ENCODE data around the gene CCDC142. TPM values are rescaled to one million over a fixed set of nuclear protein-coding genes. Genes with fewer than 3 reads are reported as not detected.

The CCDC142 gene
- total and polyA plus RNA-seq, 4 donors, result 5.1 to 28.3 (median 10.8) TPM

GRCh38 chr2:74507145-74507925 is 24.5 kb upstream of the CCDC142 start, which contains the start of gene PCGF1 (continued):
- TF ChIP-seq, protein P1, sequence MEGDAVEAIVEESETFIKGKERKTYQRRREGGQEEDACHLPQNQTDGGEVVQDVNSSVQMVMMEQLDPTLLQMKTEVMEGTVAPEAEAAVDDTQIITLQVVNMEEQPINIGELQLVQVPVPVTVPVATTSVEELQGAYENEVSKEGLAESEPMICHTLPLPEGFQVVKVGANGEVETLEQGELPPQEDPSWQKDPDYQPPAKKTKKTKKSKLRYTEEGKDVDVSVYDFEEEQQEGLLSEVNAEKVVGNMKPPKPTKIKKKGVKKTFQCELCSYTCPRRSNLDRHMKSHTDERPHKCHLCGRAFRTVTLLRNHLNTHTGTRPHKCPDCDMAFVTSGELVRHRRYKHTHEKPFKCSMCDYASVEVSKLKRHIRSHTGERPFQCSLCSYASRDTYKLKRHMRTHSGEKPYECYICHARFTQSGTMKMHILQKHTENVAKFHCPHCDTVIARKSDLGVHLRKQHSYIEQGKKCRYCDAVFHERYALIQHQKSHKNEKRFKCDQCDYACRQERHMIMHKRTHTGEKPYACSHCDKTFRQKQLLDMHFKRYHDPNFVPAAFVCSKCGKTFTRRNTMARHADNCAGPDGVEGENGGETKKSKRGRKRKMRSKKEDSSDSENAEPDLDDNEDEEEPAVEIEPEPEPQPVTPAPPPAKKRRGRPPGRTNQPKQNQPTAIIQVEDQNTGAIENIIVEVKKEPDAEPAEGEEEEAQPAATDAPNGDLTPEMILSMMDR (IDR thresholded peaks at IDR 0.05; ENCODE audit: low read depth, low read length, missing input control), result no peak
- TF ChIP-seq FOXA2 (IDR thresholded peaks at IDR 0.05), result no peak
- peak; percentile 99 for TF ChIP-seq YY1 (IDR thresholded peaks at IDR 0.05)
- no peak for TF ChIP-seq FOXA1 (IDR thresholded peaks at IDR 0.05)
- no peak for TF ChIP-seq TAF1 (conservative IDR thresholded peaks at IDR 0.05)

DNA sequence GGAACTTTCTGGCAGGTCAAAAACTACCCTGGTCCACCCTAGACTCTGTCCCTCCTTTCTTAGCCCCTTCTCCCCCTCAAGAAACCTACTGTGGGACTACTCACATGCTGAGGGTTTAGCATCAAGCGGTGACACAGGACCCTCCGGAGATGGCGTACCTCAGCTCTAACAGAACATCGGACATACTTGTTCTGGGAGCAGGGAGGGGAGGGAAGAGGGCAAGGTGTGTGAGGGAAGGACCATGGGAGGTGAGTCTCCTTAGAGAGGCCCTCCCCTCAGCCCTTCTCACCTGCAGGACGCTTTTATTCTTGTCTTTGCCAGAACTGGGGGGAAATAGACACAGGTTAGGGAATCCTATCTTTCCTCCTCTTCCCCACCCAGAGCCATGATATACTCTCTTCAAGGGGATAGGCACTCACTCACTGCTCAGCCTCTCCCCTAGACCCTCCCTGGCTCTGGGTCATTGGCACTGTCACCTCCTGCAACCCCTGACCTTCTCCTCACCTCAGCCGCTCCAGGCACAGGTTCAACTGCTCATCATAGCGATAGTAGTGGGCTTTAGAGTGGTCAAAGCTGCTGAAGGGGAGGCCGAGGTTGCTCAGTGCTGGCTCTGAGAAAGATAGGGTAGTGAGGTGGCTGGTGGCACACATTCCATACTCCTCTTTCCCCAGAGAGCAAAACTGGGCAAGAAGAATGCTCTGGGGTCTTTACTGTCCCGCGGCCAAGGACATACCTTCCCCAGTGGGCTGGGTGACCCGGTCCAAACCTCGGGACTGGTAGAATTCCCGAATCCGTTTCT is 22.8 kb upstream of the CCDC142 start:
- Histone ChIP-seq H3K9ac (ENCODE audit: low read depth in 1 of 2, low read length in 2 of 2) (no peak overlapping the region), H3K9me3 (ENCODE audit: control insufficient read depth in 4 of 4, low read length in 3 of 4) (no peaks in the 10 kb centered on the region), H3K27me3 (ENCODE audit: control insufficient read depth in 4 of 4, insufficient read depth in 4 of 4, low read length in 3 of 4) (peaks cover 0 to 4% (median 0%) of the 10 kb centered on the region in 4 donors), H3K27ac (ENCODE audit: low read depth in 1 of 2, low read length in 2 of 2) (peak overlapping the region in 1 of 2 donors; percentile 13), H3K4me3 (ENCODE audit: low read depth in 1 of 3, low read length in 3 of 3) (peak overlapping the region in 2 of 3 donors; percentile 14 to 26), H3K4me1 (ENCODE audit: control insufficient read depth in 4 of 4, insufficient read depth in 4 of 4, low read length in 3 of 4) (peaks cover 11 to 61% (median 48%) of the 10 kb centered on the region in 4 donors), H3K36me3 (ENCODE audit: control insufficient read depth in 4 of 4, insufficient read depth in 3 of 4, low read depth in 1 of 4, low read length in 3 of 4) (peaks cover 0 to 6% (median 4%) of the 10 kb centered on the region in 4 donors)
- WGBS, result 82% methylated on average over 14 of the region's 14 CpGs
- TF ChIP-seq YY1 (IDR thresholded peaks at IDR 0.05) (no peak), ATF3 (IDR thresholded peaks at IDR 0.05) (no peak), JUND (IDR thresholded peaks at IDR 0.05) (no peak), RXRA (IDR thresholded peaks at IDR 0.05) (peak in 1 of 2 donors; percentile 71), EGR1 (IDR thresholded peaks at IDR 0.05; ENCODE audit: low read depth in 2 of 2) (no peak), NR2F2 (IDR thresholded peaks at IDR 0.05) (no peak)
- TF ChIP-seq, protein P2, sequence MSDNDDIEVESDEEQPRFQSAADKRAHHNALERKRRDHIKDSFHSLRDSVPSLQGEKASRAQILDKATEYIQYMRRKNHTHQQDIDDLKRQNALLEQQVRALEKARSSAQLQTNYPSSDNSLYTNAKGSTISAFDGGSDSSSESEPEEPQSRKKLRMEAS (IDR thresholded peaks at IDR 0.05), result no peak
- no peak for DNase-seq (ENCODE audit: low spot score)

DNA sequence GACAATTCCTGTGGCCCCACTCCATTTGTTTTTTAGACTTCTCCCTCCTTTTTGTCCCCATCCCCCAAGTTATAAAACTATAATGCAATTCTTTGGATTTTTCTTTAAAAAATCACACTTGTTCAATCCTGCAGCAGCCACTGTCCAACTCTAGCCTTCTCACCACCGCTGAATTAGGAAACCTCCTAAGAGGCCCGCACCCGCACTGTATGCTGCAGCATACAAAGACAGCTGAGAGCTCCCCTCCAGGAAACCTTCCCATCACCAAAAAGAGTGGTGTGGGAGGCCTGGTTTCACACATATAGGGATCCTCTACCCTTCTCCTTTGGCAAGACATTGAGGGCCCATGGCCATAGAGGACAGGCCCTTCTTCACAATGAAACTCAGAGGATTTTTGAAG is 21.8 kb upstream of the CCDC142 start:
- Histone ChIP-seq H3K27ac (ENCODE audit: low read depth in 1 of 2, low read length in 2 of 2) (no peak overlapping the region), H3K9me3 (ENCODE audit: control insufficient read depth in 4 of 4, low read length in 3 of 4) (no peaks in the 10 kb centered on the region), H3K27me3 (ENCODE audit: control insufficient read depth in 4 of 4, insufficient read depth in 4 of 4, low read length in 3 of 4) (no peaks in the 10 kb centered on the region), H3K4me1 (ENCODE audit: control insufficient read depth in 4 of 4, insufficient read depth in 4 of 4, low read length in 3 of 4) (peaks cover 16 to 70% (median 56%) of the 10 kb centered on the region in 4 donors), H3K9ac (ENCODE audit: low read depth in 1 of 2, low read length in 2 of 2) (no peak overlapping the region), H3K36me3 (ENCODE audit: control insufficient read depth in 4 of 4, insufficient read depth in 3 of 4, low read depth in 1 of 4, low read length in 3 of 4) (peaks cover 0 to 6% (median 4%) of the 10 kb centered on the region in 4 donors), H3K4me3 (ENCODE audit: low read depth in 1 of 3, low read length in 3 of 3) (peak overlapping the region in 2 of 3 donors; percentile 76 to 97)
- no peak for DNase-seq (ENCODE audit: low spot score)
- no peak for TF ChIP-seq FOXA2 (IDR thresholded peaks at IDR 0.05)
- TF ChIP-seq, protein P1 (IDR thresholded peaks at IDR 0.05; ENCODE audit: low read depth, low read length, missing input control), result no peak
- TF ChIP-seq HNF4A (conservative IDR thresholded peaks at IDR 0.05), result no peak
- TF ChIP-seq, protein P3, sequence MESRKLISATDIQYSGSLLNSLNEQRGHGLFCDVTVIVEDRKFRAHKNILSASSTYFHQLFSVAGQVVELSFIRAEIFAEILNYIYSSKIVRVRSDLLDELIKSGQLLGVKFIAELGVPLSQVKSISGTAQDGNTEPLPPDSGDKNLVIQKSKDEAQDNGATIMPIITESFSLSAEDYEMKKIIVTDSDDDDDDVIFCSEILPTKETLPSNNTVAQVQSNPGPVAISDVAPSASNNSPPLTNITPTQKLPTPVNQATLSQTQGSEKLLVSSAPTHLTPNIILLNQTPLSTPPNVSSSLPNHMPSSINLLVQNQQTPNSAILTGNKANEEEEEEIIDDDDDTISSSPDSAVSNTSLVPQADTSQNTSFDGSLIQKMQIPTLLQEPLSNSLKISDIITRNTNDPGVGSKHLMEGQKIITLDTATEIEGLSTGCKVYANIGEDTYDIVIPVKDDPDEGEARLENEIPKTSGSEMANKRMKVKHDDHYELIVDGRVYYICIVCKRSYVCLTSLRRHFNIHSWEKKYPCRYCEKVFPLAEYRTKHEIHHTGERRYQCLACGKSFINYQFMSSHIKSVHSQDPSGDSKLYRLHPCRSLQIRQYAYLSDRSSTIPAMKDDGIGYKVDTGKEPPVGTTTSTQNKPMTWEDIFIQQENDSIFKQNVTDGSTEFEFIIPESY (IDR thresholded peaks at IDR 0.05), result no peak
- TF ChIP-seq, protein P4, sequence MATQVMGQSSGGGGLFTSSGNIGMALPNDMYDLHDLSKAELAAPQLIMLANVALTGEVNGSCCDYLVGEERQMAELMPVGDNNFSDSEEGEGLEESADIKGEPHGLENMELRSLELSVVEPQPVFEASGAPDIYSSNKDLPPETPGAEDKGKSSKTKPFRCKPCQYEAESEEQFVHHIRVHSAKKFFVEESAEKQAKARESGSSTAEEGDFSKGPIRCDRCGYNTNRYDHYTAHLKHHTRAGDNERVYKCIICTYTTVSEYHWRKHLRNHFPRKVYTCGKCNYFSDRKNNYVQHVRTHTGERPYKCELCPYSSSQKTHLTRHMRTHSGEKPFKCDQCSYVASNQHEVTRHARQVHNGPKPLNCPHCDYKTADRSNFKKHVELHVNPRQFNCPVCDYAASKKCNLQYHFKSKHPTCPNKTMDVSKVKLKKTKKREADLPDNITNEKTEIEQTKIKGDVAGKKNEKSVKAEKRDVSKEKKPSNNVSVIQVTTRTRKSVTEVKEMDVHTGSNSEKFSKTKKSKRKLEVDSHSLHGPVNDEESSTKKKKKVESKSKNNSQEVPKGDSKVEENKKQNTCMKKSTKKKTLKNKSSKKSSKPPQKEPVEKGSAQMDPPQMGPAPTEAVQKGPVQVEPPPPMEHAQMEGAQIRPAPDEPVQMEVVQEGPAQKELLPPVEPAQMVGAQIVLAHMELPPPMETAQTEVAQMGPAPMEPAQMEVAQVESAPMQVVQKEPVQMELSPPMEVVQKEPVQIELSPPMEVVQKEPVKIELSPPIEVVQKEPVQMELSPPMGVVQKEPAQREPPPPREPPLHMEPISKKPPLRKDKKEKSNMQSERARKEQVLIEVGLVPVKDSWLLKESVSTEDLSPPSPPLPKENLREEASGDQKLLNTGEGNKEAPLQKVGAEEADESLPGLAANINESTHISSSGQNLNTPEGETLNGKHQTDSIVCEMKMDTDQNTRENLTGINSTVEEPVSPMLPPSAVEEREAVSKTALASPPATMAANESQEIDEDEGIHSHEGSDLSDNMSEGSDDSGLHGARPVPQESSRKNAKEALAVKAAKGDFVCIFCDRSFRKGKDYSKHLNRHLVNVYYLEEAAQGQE (IDR thresholded peaks at IDR 0.05), result no peak
- 88% methylated on average over 3 of the region's 3 CpGs for WGBS

All from liver (tissue), 9 donors.